CD4-positive, alpha-beta T cell (primary cell): ENCODE data around the gene RPS6KA2. TPM values are rescaled to one million over a fixed set of nuclear protein-coding genes. Genes with fewer than 3 reads are reported as not detected.
A peak's percentile ranks its signal among the peaks of the same experiment; 100 is the strongest.

Source experiments
- ATAC-seq: fragments of 200-7000 bp; cut with Tn5 transposase; one replicate; pipeline ENCODE4 v1.10.0; 2022; ENCODE audit warnings: mild to moderate bottlenecking; ENCODE audit not compliant: poor library complexity
- CTCF ChIA-PET: fragments of 350-600 bp; sonication (Branson Sonifier 250); formaldehyde crosslinking; loops from one replicate; lab custom pipeline; 2021; ENCODE audit warnings: antibody characterized with exemption, inconsistent platforms; lab: Charles Lee
- POLR2A ChIA-PET: fragments of 350-600 bp; sonication (Branson Sonifier 250); formaldehyde crosslinking; loops from one replicate; lab custom pipeline; 2021; ENCODE audit warnings: antibody characterized with exemption, inconsistent platforms; lab: Charles Lee
- DNase-seq, 14 experiments: peaks; one replicate each; pipeline ENCODE4 v3.0.0-alpha.2; 2013 to 2020; ENCODE audit warnings: mixed read lengths in 2 of 14
- H3K27ac ChIP-seq, 2 donors: one replicate each; pipeline versions ENCODE4 v1.5.1 to v1.7.0; 2013; ENCODE audit warnings: low read length in 2 of 2, low read depth in 1 of 2, mild to moderate bottlenecking in 1 of 2
- H3K27me3 ChIP-seq, 2 experiments: 1 replicate in 1 of 2; 2 replicates in 1 of 2; pipeline versions ENCODE4 v1.6.1 to v1.7.0; 2013; ENCODE audit warnings: low read length in 2 of 2, control low read depth in 1 of 2, mild to moderate bottlenecking in 1 of 2, moderate library complexity in 1 of 2; ENCODE audit not compliant: insufficient read depth in 2 of 2, control insufficient read depth in 1 of 2
- H3K36me3 ChIP-seq: one replicate; pipeline ENCODE4 v1.6.1; 2013; ENCODE audit warnings: low read length, control low read depth; ENCODE audit not compliant: insufficient read depth
- H3K4me1 ChIP-seq: one replicate; pipeline ENCODE4 v1.6.1; 2013; ENCODE audit warnings: low read length, control low read depth; ENCODE audit not compliant: insufficient read depth
- H3K4me3 ChIP-seq: one replicate; pipeline ENCODE4 v1.5.1; 2013; ENCODE audit warnings: mild to moderate bottlenecking, low read length, moderate library complexity
- H3K9me3 ChIP-seq, 2 experiments: 1 replicate in 1 of 2; 2 replicates in 1 of 2; pipeline versions ENCODE4 v1.6.1 to v1.7.0; 2013; ENCODE audit warnings: low read length in 2 of 2, mild to moderate bottlenecking in 2 of 2, control low read depth in 1 of 2, moderate library complexity in 1 of 2; ENCODE audit not compliant: control insufficient read depth in 1 of 2, insufficient read depth in 1 of 2
- H3K27ac Mint-ChIP-seq: one replicate; pipeline ENCODE4 v1.8.0; 2020; ENCODE audit warnings: mixed read lengths
- H3K27me3 Mint-ChIP-seq: one replicate; pipeline ENCODE4 v1.8.0; 2021; ENCODE audit warnings: mixed read lengths
- H3K36me3 Mint-ChIP-seq: one replicate; pipeline ENCODE4 v1.8.0; 2021; ENCODE audit warnings: low read depth, mixed read lengths
- H3K4me1 Mint-ChIP-seq: one replicate; pipeline ENCODE4 v1.8.0; 2021; ENCODE audit warnings: low read depth, mixed read lengths
- H3K4me3 Mint-ChIP-seq: one replicate; pipeline ENCODE4 v1.8.0; 2020; ENCODE audit warnings: mild to moderate bottlenecking, mixed read lengths
- H3K9me3 Mint-ChIP-seq: one replicate; pipeline ENCODE4 v1.8.0; 2020; ENCODE audit warnings: mixed read lengths
- CTCF ChIP-seq: fragments of 200-600 bp; IDR thresholded peaks from one replicate; pipeline ENCODE4 v1.8.0; 2022; ENCODE audit warnings: antibody characterized with exemption, mild to moderate bottlenecking
- intact Hi-C, 2 experiments: fragments of 100-400 bp; cut with DNase I in 1 of 2; cut with micrococcal nuclease in 1 of 2; formaldehyde crosslinking; loops; one replicate each; pipeline versions ENCODE4 v1.15.1 to v1.9.0; 2023 to 2025; cut with DNase I, micrococcal nuclease
- total RNA-seq, 174 experiments: library from RNA in 2 of 174; stranded (reverse) in 2 of 174; gene quantifications; one replicate each; pipeline ENCODE4 v1.2.3 and lab custom pipeline; 2021 to 2026

Gene RPS6KA2
- total RNA-seq, 2 experiments from 2014 or later: 5.6 to 6.2 TPM

GRCh38 chr6:166413491-166413951 lies 213.5 kb downstream of the RPS6KA2 start:
- intact Hi-C loops: loop anchor here in 1 of 2 experiments (10.0 kb wide), 1 partner anchor 211 kb away; the partner anchor contains the start of gene RPS6KA2
- no peaks in the 10 kb centered on the region for H3K27me3 ChIP-seq
- DNase-seq (peak in 6 of 14 experiments; percentile 27 to 74 (median 32)), ATAC-seq (no peak)
- TF ChIP-seq CTCF: no peak
- Mint-ChIP-seq H3K36me3 (peaks cover 22% of the 10 kb centered on the region), H3K27me3 (no peaks in the 10 kb centered on the region), H3K4me3 (peak overlapping the region; percentile 79), H3K27ac (peak overlapping the region; percentile 98), H3K4me1 (peaks cover 92% of the 10 kb centered on the region), H3K9me3 (peaks cover 11% of the 10 kb centered on the region)
- peaks cover 0 to 5% of the 10 kb centered on the region in 2 experiments for H3K9me3 ChIP-seq
- CTCF ChIA-PET: interaction anchor here (1.2 kb wide), 1 partner anchor 12 kb away, joined by 3 read pairs; no protein-coding TSS in a partner anchor
- no peak overlapping the region for H3K4me3 ChIP-seq
- H3K4me1 ChIP-seq: peaks cover 81% of the 10 kb centered on the region
- H3K36me3 ChIP-seq: no peaks in the 10 kb centered on the region
- no peak overlapping the region for H3K27ac ChIP-seq
- POLR2A ChIA-PET: no interaction called here

- Histone ChIP-seq H3K4me3 (no peak overlapping the region), H3K9me3 (peaks cover 0 to 5% of the 10 kb centered on the region in 2 experiments), H3K4me1 (peaks cover 75% of the 10 kb centered on the region), H3K27me3 (no peaks in the 10 kb centered on the region), H3K36me3 (no peaks in the 10 kb centered on the region), H3K27ac (no peak overlapping the region)
- ChIA-PET CTCF (interaction anchor here (1.2 kb wide), 1 partner anchor 12 kb away, joined by 3 read pairs; no protein-coding TSS in a partner anchor), POLR2A (no interaction called here)
- H3K9me3 Mint-ChIP-seq: peaks cover 11% of the 10 kb centered on the region
- H3K36me3 Mint-ChIP-seq: peaks cover 22% of the 10 kb centered on the region
- intact Hi-C loops: loop anchor here in 1 of 2 experiments (10.0 kb wide), 1 partner anchor 212 kb away; the partner anchor contains the start of gene RPS6KA2
- no peak for ATAC-seq
- H3K4me3 Mint-ChIP-seq: peak overlapping the region; percentile 79
- H3K27ac Mint-ChIP-seq: peak overlapping the region; percentile 98
- no peak for TF ChIP-seq CTCF
- H3K4me1 Mint-ChIP-seq: peaks cover 91% of the 10 kb centered on the region
- no peak for DNase-seq
- H3K27me3 Mint-ChIP-seq: no peaks in the 10 kb centered on the region
Measured at GRCh38 chr6:166412911-166413384, 214.1 kb downstream of the RPS6KA2 start.

GRCh38 chr6:166412156-166412910 lies 214.7 kb downstream of the RPS6KA2 start:
- H3K4me1 Mint-ChIP-seq: peaks cover 85% of the 10 kb centered on the region
- peaks cover 0 to 5% of the 10 kb centered on the region in 2 experiments for H3K9me3 ChIP-seq
- no peak for ATAC-seq
- peak overlapping the region; percentile 44 for H3K4me3 ChIP-seq
- H3K27ac Mint-ChIP-seq: peak overlapping the region; percentile 97
- H3K4me3 Mint-ChIP-seq: peak overlapping the region; percentile 76
- peaks cover 11% of the 10 kb centered on the region for H3K9me3 Mint-ChIP-seq
- POLR2A ChIA-PET: interaction anchor here (1.0 to 2.9 kb wide), 6 partner anchors 12 to 215 kb away, joined by 4 to 10 read pairs (median 4); partner anchors contain the start of gene RPS6KA2
- H3K36me3 ChIP-seq: no peaks in the 10 kb centered on the region
- H3K27me3 ChIP-seq: no peaks in the 10 kb centered on the region
- peaks cover 18% of the 10 kb centered on the region for H3K36me3 Mint-ChIP-seq
- intact Hi-C loops: loop anchor here in 1 of 2 experiments (10.0 kb wide), 1 partner anchor 212 kb away; the partner anchor contains the start of gene RPS6KA2
- TF ChIP-seq CTCF: no peak
- DNase-seq: peak in 1 of 14 experiments; percentile 26
- H3K27me3 Mint-ChIP-seq: no peaks in the 10 kb centered on the region
- peaks cover 69% of the 10 kb centered on the region for H3K4me1 ChIP-seq
- peak overlapping the region; percentile 22 to 58 for H3K27ac ChIP-seq
- CTCF ChIA-PET: interaction anchor here (1.9 kb wide), 1 partner anchor 11 kb away, joined by 11 read pairs; no protein-coding TSS in a partner anchor
